Bone marrow (tissue), 2 donors: ENCODE measurements around the gene CLDN24.
"Not testable (repeated sequence)": the region's sequence is repeated elsewhere in the genome, so short reads cannot be mapped to it uniquely, and the experiment has no call there.

Experiments used
- DNase-seq, 2 donors: peaks; one replicate each; lab custom pipeline; 2025; lab: John Stamatoyannopoulos, UW

The CLDN24 gene

DNA sequence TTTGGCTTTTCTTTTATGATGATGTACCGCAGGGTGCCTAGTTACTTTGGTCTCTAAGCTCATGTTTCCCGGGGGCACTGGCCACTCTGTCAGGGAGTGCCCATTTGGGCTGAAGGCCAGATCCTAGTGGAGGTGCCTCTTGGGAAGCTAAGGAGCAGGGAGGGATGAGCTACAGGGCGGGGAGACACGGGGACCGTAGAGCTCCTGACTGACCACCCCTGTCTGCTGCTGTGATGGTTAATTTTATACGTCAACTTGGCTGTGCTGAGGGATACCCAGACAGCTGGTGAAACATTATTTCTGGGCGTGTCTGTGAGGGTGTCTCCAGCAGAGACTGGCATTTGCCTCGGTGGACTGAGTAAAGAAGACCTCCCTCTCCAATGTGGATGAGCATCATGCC lies 24.9 kb upstream of the CLDN24 start:
- no peak for DNase-seq

DNA sequence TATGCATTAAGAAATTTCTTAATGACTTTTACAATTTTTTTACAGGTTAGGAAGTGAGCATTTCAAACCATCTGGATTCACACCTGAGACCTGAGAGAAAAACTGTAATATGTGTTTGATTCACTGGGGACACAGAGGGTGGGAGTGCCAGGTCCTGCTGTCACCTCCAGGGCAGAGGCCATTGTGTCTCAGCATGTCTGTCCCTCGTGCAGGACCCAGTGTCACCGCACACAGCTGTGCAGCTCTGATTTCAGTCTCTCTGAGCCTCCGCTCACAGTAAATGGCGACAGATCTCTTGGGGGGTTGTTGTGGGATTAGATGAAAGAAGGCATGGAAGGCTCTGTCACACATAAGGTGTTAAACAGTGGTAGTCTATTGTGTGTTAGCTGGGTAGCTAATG lies 23.0 kb upstream of the CLDN24 start:
- DNase-seq, result no peak

DNA sequence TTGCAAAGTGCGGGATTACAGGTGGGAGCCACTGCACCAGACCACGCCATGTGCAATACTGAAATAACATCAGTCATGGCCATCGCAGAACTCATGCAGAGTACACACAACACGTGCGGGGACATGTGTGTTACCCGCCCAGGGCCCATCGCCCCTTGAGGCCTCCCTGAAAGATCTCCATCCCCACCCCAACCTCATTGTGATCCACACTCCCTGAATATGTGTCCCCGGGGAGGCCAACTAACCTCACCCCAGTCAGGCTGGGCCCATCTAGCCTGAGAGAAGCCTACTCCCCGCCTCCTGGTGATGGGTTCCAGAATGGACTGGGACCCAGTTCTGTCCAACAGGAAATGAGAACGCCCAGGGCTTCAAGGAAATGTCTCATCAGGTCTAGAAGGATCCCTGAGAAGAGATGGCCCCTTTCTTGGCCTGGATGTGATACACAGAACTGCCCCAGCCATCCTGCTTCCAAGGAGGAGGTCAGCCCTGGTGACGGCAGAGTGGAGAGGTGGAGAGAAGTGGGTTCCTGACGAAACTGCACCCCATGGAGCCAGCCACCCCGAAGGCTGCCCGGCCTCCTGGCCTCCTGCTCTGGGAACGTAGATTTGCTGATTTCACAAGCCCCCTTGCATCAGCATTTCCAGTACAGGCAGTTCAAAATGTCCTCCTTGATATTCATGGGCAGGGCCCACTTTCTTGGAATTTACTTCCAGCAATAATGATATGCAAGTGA lies 22.5 kb upstream of the CLDN24 start:
- DNase-seq, result no peak

DNA sequence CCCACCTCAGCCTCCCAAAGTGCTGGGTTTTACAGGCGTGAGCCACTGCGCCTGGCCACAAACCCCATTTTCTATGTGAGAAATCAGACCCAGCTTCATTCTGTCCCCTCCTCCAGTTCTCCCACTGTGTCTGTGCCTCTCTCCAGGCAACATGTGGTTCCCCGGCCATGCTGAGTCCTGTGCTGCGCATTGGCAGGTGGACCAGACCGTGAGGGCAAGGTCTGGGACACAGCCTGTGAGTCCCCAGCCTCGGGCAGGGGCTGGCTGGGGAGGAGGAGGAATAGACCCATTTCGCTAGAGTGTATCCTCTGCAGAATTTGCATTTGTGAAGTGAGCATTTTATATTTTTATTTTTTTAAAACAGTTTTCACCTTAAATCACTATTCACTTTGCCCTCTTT lies 21.5 kb upstream of the CLDN24 start:
- DNase-seq, result no peak

DNA sequence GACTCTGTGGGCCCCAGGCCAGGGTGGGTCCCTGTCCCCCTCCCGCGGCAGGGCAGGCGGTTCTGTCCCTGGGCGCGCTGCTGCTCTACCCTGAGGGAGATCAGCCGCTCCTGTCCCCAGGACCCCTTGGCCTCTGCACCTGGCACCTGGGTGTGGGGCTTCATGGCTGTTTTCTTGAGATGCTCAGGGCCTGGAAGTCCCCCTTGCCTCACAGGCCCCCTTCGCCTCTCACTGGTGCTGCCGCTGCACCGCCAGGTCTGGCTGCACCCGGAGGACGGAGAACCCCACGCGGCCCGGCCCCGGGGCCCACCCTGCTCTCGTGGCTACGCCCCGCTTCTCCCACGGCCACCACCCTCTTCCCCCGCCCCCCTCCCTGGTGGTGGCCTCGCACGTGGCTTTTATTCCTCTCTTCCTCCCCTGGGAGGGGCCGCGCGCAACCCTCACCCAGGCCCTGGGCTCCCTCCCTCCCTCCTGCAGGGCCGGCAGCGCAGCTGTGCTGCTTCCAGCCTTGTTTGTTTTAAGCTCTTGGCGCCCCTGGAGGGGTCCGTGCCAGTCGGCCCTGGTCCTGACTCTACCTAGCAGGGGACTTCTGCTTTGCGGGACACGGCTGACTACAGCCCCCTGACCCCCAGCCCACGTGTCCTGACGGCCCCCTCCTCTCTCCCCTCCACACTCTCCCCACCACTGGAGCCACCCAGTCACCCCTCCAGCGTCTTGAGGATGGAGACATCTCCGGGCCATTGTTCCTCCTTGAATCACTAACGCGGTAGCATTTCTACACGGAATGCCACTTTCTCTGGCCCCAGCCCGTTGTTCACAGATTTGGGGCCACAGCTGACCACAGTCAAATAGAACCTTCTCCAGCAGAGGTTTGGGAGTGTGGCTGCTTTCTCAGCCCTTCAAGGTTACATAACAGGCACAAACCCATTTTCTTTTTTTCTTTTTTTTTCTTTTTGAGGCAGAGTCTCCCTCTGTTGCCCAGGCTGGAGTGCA lies 20.6 kb upstream of the CLDN24 start:
- no peak for DNase-seq

DNA sequence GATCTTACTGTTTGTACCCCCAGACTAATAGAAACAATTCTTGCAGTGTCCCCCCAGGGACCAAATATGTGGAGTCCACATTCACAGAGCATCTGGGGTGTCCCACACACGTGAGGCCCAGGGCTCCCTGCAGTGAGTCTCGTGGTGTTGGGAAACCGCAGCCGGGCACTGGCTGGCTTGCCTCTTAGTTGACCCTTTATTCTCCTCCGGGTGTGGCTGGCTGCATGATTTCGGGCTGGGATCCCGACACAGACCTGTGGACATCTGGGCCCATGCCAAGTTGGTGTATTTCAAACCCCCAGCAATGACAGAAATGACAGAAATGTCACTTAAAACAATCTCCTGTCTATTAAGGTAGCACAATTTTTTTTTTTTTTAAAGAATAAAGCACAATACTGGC lies 15.6 kb upstream of the CLDN24 start:
- DNase-seq, result no peak

DNA sequence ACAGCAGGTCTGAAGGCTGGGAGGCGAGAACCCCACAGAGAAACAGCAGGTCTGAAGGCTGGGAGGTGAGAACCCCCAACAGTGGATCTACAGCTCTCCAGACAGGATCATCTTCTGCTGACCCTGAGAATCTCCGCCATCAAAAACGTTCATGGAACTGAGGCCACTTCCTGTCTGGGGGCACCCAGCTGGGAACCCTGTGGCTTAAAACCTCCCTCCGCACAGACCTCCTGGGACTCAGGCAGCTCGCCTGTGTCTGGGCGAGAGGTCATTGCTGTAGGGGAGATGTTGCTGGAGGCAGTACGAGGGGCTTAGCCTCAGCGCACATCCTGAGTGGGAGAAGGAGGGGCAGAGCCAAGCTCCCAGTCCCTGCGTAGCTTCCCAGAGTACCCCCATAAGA lies 15.1 kb upstream of the CLDN24 start:
- no peak for DNase-seq

DNA sequence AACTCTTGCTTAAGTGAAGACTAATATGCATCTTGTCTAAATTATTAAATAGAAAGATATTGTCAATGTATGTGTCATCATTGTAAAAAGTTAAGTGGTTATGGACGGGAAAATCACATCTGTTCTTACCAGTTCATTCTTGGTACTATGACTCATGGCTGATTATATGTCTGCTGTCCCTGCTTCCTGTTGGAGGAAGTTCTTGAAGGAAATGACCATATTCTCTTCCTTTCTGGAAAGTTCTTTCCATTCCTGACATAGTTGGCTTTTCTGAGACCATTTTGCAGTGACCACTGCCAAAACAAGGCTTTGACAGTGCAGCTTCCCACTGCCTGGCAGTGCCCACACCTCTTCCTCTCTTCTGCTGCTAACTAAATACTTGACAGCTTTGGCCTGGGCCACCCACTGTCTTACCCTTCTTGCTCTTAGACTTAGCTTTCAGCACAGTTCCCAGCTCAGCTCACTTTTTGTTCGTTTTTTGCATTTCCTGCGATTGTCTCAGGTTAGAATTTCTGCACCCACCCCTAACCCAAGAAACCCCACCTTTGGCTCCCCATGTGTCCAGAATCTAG lies 13.2 kb upstream of the CLDN24 start:
- no peak for DNase-seq

DNA sequence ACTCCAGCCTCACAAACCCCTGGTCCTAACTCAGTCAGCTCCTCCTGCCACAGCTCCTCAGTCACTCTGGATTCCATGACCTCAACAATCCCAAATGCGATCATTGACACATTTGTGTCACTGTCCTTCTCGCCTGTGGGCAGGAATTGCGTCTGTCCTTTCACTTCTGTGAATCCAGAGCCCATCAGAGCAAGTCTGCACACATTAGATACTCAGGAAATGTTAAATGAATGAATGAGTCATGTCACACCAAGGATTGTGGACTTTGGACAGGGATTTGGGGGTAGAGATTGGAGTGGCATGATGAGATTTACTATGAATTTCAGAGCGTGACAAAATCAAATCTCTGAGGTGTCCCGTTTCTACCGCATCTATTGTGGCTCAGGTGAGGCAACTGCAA lies 11.8 kb upstream of the CLDN24 start:
- no peak for DNase-seq

DNA sequence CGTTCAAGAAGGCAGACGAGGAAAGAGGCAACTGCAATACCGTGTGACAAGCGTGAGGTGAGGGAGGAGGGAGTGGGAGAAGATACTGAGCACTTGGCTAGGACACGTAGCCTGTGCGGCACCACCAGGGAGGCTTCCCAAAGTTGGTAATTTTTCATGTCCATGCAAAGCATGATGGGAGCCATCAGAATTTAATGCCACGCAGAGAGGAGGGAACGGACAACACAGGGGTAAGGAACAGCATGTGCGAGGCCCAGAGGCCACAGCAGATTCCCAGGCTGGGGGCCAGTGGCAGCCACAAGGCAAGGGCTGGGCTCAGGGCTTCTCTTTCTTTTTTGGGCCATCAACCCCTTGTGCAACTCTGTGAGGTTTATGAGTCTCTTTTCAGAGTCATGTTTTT lies 11.0 kb upstream of the CLDN24 start:
- no peak for DNase-seq

DNA sequence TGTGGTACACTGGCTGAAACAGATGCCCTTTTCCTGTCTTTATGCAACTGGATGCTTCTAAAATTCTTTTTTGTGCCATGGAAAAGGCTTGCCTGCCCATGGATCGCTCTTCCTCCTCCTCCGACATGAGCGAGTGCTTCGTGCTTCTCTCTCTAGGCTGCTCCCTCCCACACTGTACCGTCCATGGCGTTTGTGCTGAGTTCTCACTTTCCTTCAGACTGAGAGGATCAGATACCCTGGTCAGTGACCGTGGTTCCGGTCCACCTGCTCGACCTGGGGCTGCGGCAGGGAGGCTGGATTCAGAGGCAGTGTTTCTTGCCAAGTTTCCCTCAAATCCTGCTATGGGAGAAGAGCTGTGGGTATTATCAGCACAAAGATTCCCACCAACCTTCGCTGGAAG lies 10.2 kb upstream of the CLDN24 start:
- DNase-seq, result no peak

DNA sequence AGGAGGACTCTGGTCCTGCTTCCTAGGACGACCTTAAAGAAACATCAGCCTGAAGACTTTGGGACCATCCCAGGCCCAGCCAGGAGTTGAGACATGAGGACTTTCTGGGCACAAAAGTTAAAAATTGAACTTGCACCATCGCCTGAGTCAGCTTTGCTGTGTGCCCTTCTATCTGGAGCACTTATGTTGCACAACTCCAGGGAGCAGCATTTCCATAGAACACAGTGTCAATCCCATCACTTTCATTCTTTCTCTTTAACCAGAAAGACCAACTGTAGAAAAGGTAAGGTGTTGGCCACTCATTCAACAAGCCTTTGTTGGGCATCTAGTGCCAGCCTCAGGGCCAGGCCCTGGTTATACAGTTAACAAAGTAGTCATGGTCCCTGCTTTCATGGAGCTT lies 8.6 kb upstream of the CLDN24 start:
- DNase-seq, result no peak

DNA sequence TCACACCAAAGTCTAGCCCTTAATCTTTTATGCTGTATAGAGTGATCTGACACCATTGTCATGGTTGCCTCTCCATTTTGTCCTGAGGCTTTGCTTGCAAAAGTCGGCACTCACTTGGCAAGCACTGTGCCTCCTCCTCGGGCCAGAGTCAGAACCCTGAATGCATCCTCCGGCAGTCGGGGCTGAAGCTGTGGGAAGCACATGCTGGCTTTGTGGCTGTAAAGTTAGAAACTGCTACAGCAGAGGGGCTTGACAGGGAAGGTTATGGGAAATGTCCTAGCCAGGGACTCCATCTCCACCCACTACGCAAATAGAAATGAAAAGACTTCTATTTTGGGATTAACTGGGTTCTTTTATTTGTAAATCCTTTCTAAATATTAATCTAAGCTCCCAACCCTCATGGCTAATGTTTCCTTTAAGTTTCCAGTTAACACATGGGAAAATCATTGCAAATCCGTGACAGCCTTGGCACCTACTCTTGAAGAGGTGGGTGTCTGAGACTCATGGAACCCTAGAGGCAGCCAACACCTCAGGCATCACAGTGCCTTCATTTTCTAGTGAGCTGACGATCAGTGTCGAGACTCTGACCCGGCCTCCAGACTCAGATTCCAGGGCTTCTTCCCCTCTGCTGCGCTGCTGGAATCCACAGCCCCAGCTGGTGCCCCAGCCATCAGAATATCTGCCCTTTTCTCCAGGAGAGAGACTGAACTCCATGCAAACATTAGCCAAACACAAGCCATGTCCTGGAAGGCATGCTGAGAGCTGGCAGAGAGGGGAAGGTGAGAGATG lies 7.9 kb upstream of the CLDN24 start:
- DNase-seq, result no peak

DNA sequence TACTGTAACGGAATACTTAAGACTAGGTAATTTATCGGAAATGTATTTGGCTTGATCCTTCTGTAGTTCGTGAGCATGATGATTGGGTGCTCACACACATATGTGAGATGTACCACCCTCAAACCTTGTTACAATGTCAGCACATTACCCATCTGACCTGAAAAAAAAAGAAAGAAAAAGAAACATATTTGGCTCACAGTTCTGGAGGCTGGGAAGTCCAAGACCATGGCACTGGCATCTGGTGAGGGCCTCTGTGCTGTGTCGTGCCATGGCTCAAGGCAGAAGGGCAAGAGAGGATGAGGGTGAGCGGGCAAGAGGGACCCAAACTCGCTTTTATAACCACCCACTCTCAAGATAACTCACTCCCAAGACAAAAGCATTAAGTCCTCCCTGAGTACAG lies 7.0 kb upstream of the CLDN24 start:
- DNase-seq, result no peak

DNA sequence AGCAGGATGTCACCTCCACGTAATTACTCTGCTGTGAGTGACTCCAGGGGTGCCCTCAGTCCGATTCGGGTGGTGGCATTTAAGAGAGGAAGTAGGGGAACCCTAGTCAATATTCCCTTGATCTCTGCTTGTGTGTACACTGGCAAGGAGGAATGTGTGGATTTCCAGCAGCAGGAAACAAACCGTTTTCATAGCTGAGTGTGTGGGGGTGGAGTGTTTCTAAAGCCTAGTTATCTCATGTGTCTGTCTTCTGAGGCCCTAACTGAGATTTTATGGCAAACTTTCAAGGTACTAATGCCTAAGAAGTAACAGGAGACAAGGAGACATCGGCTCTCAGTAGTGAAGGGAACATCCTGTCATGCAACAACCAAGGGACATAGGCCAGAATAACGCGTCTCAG lies 6.6 kb upstream of the CLDN24 start:
- DNase-seq, result no peak

DNA sequence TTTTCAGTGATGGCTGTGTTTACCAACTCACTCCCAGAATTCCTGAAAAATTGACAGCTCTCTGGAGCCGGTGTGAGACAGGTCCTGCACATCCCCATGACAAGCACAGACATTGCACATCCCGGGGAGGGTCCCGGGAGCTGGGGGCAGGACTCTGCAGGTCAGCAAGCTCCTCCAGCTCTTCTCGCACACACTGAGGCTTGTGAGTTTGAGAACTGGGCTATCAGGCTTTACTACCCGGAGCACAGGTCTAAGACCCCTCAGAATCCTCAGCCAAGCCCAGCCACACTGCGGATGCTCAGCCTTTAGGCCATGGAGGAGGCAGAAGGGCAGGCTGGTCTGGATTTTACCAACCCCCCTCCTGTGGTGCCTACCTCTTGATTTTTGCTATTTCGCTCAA lies 5.6 kb upstream of the CLDN24 start:
- no peak for DNase-seq

DNA sequence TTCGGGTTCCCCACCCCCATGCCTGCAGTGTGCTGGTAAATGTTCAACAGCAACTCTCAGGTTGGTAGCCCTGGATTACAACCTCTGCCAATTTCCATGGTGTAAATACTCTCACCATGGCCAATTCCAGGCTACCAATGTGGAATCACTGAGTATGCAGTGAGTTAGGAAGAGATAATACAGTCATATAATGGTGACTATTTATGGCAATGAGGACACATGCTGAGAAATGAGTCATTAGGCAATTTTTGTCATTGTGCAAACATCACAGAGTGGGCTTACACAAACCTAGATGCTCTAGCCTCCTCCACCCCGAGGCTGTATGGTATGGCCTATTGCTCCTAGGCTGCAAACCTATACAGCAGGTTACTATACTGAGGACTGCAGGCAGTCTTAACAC lies 4.6 kb upstream of the CLDN24 start:
- DNase-seq, result no peak

DNA sequence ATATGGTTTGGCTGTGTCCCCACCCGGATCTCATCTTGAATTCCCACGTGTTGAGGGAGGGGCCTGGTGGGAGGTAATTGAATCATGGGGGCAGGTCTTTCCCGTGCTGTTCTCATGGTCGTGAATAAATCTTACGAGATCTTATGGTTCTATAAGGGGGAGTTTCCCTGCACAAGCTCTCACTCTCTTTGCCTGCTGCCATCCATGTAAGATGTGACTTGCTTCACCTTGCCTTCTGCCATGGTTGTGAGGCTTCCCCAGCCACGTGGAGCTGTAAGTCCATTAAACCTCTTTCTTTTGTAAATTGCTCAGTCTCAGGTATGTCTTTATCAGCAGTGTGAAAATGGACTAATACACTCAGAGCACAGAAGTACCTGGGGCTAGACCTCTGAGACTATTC lies 4.2 kb upstream of the CLDN24 start:
- not testable (repeated sequence) for DNase-seq

DNA sequence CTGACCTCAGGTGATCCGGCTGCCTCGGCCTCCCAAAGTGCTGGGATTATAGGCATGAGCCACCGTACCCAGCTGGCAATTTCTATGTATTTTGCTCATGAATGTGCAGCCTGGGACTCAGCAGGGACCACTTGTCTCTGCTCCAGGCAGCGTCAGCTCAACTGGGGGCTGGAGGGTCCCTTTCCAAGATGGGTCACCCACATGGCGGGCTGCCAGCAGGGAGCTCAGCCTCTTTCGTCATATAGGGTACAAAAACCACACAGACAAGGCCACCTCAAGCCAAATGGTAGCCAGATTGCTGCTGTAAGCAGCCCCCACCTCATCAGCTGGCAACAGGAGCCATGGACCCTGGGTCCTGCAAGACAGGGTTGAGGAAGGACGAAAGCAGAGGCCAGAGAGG lies 2.4 kb upstream of the CLDN24 start:
- no peak for DNase-seq

DNA sequence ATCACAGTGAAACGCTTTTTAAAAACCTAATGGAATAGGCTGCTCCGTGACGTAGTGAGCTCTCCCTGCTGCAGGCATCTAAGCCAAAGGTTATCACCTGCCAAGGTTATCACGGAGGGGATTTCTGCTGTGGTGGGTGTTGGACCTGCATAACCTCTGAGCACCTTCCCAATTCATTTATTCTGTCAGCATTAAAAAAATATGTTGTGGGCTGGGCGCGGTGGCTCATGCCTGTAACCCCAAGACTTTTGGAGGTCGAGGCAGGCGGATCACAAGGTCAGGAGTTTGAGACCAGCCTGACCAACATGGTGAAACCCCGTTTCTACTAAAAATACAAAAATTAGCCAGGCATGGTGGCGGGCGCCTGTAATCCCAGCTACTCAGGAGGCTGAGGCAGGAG lies 1.8 kb upstream of the CLDN24 start:
- DNase-seq, result not testable (repeated sequence)

DNA sequence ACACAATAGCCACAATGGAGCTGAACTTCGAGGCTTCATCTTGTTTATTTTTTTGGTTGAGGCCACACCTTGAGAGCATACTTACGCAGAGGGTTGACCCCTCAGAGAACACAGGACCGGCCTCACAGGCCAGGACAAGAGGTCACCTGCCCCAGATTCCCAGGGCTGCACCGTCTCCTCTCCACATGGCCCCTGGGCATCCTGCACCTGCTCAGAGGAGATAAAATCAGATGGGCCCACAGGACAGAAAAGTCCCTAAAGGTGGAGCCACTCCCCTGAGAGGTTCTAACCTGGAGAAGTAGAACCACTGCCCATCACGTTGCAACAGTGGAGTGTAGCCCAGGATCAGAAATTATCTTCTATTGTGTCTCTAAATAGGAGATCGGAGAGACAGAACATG lies 1.1 kb upstream of the CLDN24 start:
- DNase-seq, result no peak

DNA sequence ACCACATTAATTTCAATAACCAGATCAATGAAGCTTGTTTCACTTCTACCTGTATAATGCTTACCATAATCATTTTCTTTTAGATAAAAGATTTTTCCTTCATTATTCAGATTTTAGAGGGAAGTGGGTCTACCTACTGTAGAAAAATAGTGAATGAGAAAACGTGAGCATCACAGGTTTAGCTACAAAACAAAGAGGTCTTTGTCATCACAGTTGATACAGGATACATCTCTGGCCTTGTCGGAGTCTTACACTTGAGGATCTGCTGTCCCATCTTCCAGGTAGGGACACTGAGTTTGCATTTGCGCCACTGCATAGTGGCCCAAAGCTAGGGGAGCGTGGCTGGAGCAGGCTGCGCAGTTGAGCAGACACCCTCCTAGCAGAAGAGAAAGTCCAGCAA lies 710 bp downstream of the CLDN24 start:
- DNase-seq, result no peak
